CD8-positive, alpha-beta memory T cell (primary cell): ENCODE measurements around the gene BCOR. TPM values are rescaled to one million over a fixed set of nuclear protein-coding genes. Genes with fewer than 3 reads are reported as not detected.

Experiments used
- CTCF ChIA-PET: fragments of 350-600 bp; sonication (Branson Sonifier 250); formaldehyde crosslinking; loops from one replicate; lab custom pipeline; 2021; ENCODE audit warnings: antibody characterized with exemption; lab: Charles Lee
- POLR2A ChIA-PET: fragments of 350-600 bp; sonication (Branson Sonifier 250); formaldehyde crosslinking; loops from one replicate; lab custom pipeline; 2021; ENCODE audit warnings: antibody characterized with exemption; lab: Charles Lee
- DNase-seq, 5 donors: peaks; one replicate each; pipeline versions ENCODE4 v3.0.0 to v3.0.0-alpha.2; 2020 to 2022; ENCODE audit warnings: mixed read lengths in 1 of 5
- H3K27ac ChIP-seq: one replicate; pipeline ENCODE4 v1.7.0; 2013; ENCODE audit warnings: low read depth, mild to moderate bottlenecking, low read length, moderate library complexity
- H3K27me3 ChIP-seq: 2 replicates; pipeline ENCODE4 v1.7.0; 2013; ENCODE audit warnings: low read length, mild to moderate bottlenecking; ENCODE audit not compliant: insufficient read depth, poor library complexity, severe bottlenecking
- H3K36me3 ChIP-seq: 2 replicates; pipeline ENCODE4 v1.7.0; 2013; ENCODE audit warnings: mild to moderate bottlenecking, low read length, moderate library complexity; ENCODE audit not compliant: insufficient read depth
- H3K4me1 ChIP-seq: 2 replicates; pipeline ENCODE4 v1.7.0; 2013; ENCODE audit warnings: mild to moderate bottlenecking, low read length, moderate library complexity; ENCODE audit not compliant: insufficient read depth
- H3K4me3 ChIP-seq: 2 replicates; pipeline ENCODE4 v1.7.0; 2013; ENCODE audit warnings: mild to moderate bottlenecking, low read length
- H3K9me3 ChIP-seq: 2 replicates; pipeline ENCODE4 v1.7.0; 2013; ENCODE audit warnings: mild to moderate bottlenecking, low read length
- H3K27ac Mint-ChIP-seq, 8 donors: one replicate each; pipeline ENCODE4 v1.8.0; 2020 to 2021; ENCODE audit warnings: mixed read lengths in 8 of 8, mild to moderate bottlenecking in 6 of 8, inconsistent platforms in 3 of 8, moderate library complexity in 3 of 8
- H3K27me3 Mint-ChIP-seq, 2 donors: one replicate each; pipeline ENCODE4 v1.8.0; 2020 to 2021; ENCODE audit warnings: mixed read lengths in 2 of 2, mild to moderate bottlenecking in 1 of 2, moderate library complexity in 1 of 2
- H3K36me3 Mint-ChIP-seq, 3 donors: one replicate each; pipeline ENCODE4 v1.8.0; 2020 to 2021; ENCODE audit warnings: mixed read lengths in 3 of 3, inconsistent platforms in 1 of 3, mild to moderate bottlenecking in 1 of 3
- H3K4me1 Mint-ChIP-seq, 3 donors: one replicate each; pipeline ENCODE4 v1.8.0; 2020 to 2021; ENCODE audit warnings: mixed read lengths in 3 of 3, inconsistent platforms in 1 of 3, mild to moderate bottlenecking in 1 of 3
- H3K4me3 Mint-ChIP-seq, 7 donors: one replicate each; pipeline ENCODE4 v1.8.0; 2020 to 2021; ENCODE audit warnings: mixed read lengths in 7 of 7, mild to moderate bottlenecking in 6 of 7, moderate library complexity in 4 of 7, inconsistent platforms in 2 of 7
- H3K9me3 Mint-ChIP-seq, 5 donors: one replicate each; pipeline ENCODE4 v1.8.0; 2020 to 2022; ENCODE audit warnings: mixed read lengths in 5 of 5, mild to moderate bottlenecking in 3 of 5, moderate library complexity in 2 of 5, inconsistent platforms in 1 of 5
- polyA plus RNA-seq: library from polyadenylated mRNA; unstranded; fragments of 300-500 nt; fragmentation: Illumina TruSeq; gene quantifications from one replicate; pipeline ENCODE4 v1.2.3, GENCODE V29; 2021
- total RNA-seq, 2 experiments: library from RNA; stranded (reverse); gene quantifications; one replicate each; pipeline ENCODE4 v1.2.3, GENCODE V29; 2021

Gene BCOR
- total and polyA plus RNA-seq, 3 experiments from 2014 or later: 7.2 to 67.7 (median 62.6) TPM

- no peak for DNase-seq
- Mint-ChIP-seq H3K27ac (no peak overlapping the region), H3K4me1 (peaks cover 0 to 1% (median 0%) of the 10 kb centered on the region in 3 donors), H3K27me3 (peaks cover 0 to 10% of the 10 kb centered on the region in 2 donors), H3K9me3 (peaks cover 6 to 31% (median 24%) of the 10 kb centered on the region in 5 donors), H3K36me3 (peaks cover 45 to 67% (median 57%) of the 10 kb centered on the region in 3 donors), H3K4me3 (no peak overlapping the region)
- no peak overlapping the region for H3K27ac ChIP-seq
- no peaks in the 10 kb centered on the region for H3K4me1 ChIP-seq
- CTCF ChIA-PET: interaction anchor here (1.1 kb wide), 1 partner anchor 48 kb away, joined by 5 read pairs; no protein-coding TSS in a partner anchor
- no peak overlapping the region for H3K4me3 ChIP-seq
- H3K9me3 ChIP-seq: peaks cover 10% of the 10 kb centered on the region
- H3K27me3 ChIP-seq: no peaks in the 10 kb centered on the region
- POLR2A ChIA-PET: no interaction called here
- H3K36me3 ChIP-seq: peaks cover 30% of the 10 kb centered on the region
These were observed 47.2 kb downstream of the BCOR start for GRCh38 chrX:40050532-40050931.

- Mint-ChIP-seq H3K4me1 (peaks cover 0 to 1% (median 0%) of the 10 kb centered on the region in 3 donors), H3K9me3 (peaks cover 6 to 31% (median 24%) of the 10 kb centered on the region in 5 donors), H3K36me3 (peaks cover 40 to 57% (median 53%) of the 10 kb centered on the region in 3 donors), H3K27me3 (peaks cover 0 to 10% of the 10 kb centered on the region in 2 donors), H3K4me3 (no peak overlapping the region), H3K27ac (no peak overlapping the region)
- no peaks in the 10 kb centered on the region for H3K4me1 ChIP-seq
- H3K4me3 ChIP-seq: no peak overlapping the region
- POLR2A ChIA-PET: no interaction called here
- H3K27me3 ChIP-seq: no peaks in the 10 kb centered on the region
- CTCF ChIA-PET: no interaction called here
- no peak for DNase-seq
- peaks cover 26% of the 10 kb centered on the region for H3K36me3 ChIP-seq
- no peak overlapping the region for H3K27ac ChIP-seq
- H3K9me3 ChIP-seq: peaks cover 10% of the 10 kb centered on the region
These were observed 48.6 kb downstream of the BCOR start for GRCh38 chrX:40049084-40049641.

- H3K36me3 ChIP-seq: peaks cover 11% of the 10 kb centered on the region
- peaks cover 0 to under 1% (median 0%) of the 10 kb centered on the region in 3 donors for H3K4me1 Mint-ChIP-seq
- ChIA-PET CTCF (no interaction called here), POLR2A (no interaction called here)
- no peak overlapping the region for H3K27ac ChIP-seq
- H3K27ac Mint-ChIP-seq: peak overlapping the region in 1 of 8 donors; percentile 70
- H3K36me3 Mint-ChIP-seq: peaks cover 25 to 42% (median 37%) of the 10 kb centered on the region in 3 donors
- H3K4me1 ChIP-seq: no peaks in the 10 kb centered on the region
- H3K9me3 ChIP-seq: peaks cover 10% of the 10 kb centered on the region
- H3K27me3 ChIP-seq: no peaks in the 10 kb centered on the region
- no peak overlapping the region for H3K4me3 ChIP-seq
- DNase-seq: no peak
- no peak overlapping the region for H3K4me3 Mint-ChIP-seq
- H3K27me3 Mint-ChIP-seq: peaks cover 0 to 5% of the 10 kb centered on the region in 2 donors
- H3K9me3 Mint-ChIP-seq: peaks cover 6 to 28% (median 22%) of the 10 kb centered on the region in 5 donors
These were observed 50.3 kb downstream of the BCOR start for GRCh38 chrX:40047485-40047884.

- POLR2A ChIA-PET: no interaction called here
- peaks cover 10% of the 10 kb centered on the region for H3K4me1 ChIP-seq
These were observed 53.9 kb downstream of the BCOR start for GRCh38 chrX:40043895-40044294.

GRCh38 chrX:40041915-40042314, 55.8 kb downstream of the BCOR start:
- peaks cover 10% of the 10 kb centered on the region for H3K4me1 ChIP-seq
- no peaks in the 10 kb centered on the region for H3K9me3 ChIP-seq
- ChIA-PET CTCF (no interaction called here), POLR2A (interaction anchor here (0.7 kb wide), 1 partner anchor 492 kb away, joined by 3 read pairs; no protein-coding TSS in a partner anchor)
- peaks cover 18 to 22% (median 20%) of the 10 kb centered on the region in 3 donors for H3K4me1 Mint-ChIP-seq
- H3K27ac Mint-ChIP-seq: peak overlapping the region in 3 of 8 donors; percentile 55 to 89 (median 68)
- peaks cover 0 to 4% (median 0%) of the 10 kb centered on the region in 3 donors for H3K36me3 Mint-ChIP-seq
- no peak overlapping the region for H3K4me3 ChIP-seq
- no peaks in the 10 kb centered on the region for H3K36me3 ChIP-seq
- H3K9me3 Mint-ChIP-seq: peaks cover 0 to 4% (median 4%) of the 10 kb centered on the region in 5 donors
- no peak overlapping the region for H3K27ac ChIP-seq
- DNase-seq: no peak
- no peaks in the 10 kb centered on the region for H3K27me3 ChIP-seq
- H3K27me3 Mint-ChIP-seq: peaks cover 0 to 4% of the 10 kb centered on the region in 2 donors
- peak overlapping the region in 1 of 7 donors; percentile 44 for H3K4me3 Mint-ChIP-seq

More at GRCh38 chrX:40043895-40044294, 53.9 kb downstream of the BCOR start:
- Mint-ChIP-seq H3K27me3 (peaks cover 0 to 2% of the 10 kb centered on the region in 2 donors), H3K4me1 (peaks cover 18 to 22% (median 20%) of the 10 kb centered on the region in 3 donors), H3K4me3 (no peak overlapping the region), H3K27ac (no peak overlapping the region), H3K9me3 (peaks cover 0 to 6% (median 4%) of the 10 kb centered on the region in 5 donors), H3K36me3 (peaks cover 4 to 7% (median 5%) of the 10 kb centered on the region in 3 donors)
- DNase-seq: no peak
- Histone ChIP-seq H3K4me3 (no peak overlapping the region), H3K27ac (no peak overlapping the region), H3K36me3 (no peaks in the 10 kb centered on the region), H3K9me3 (no peaks in the 10 kb centered on the region), H3K27me3 (no peaks in the 10 kb centered on the region)
- CTCF ChIA-PET: no interaction called here

GRCh38 chrX:40040686-40041461, 56.9 kb downstream of the BCOR start:
- POLR2A ChIA-PET: no interaction called here
- no peaks in the 10 kb centered on the region for H3K27me3 ChIP-seq
- no peak overlapping the region for H3K4me3 ChIP-seq
- H3K9me3 ChIP-seq: no peaks in the 10 kb centered on the region
- Mint-ChIP-seq H3K27ac (peak overlapping the region in 3 of 8 donors; percentile 0 to 56 (median 50)), H3K4me3 (peak overlapping the region in 2 of 7 donors; percentile 29 to 46), H3K27me3 (peaks cover 0 to 8% of the 10 kb centered on the region in 2 donors), H3K4me1 (peaks cover 18 to 22% (median 20%) of the 10 kb centered on the region in 3 donors), H3K9me3 (peaks cover 0 to 4% (median 4%) of the 10 kb centered on the region in 5 donors), H3K36me3 (peaks cover 0 to 4% (median 0%) of the 10 kb centered on the region in 3 donors)
- H3K36me3 ChIP-seq: no peaks in the 10 kb centered on the region
- CTCF ChIA-PET: no interaction called here
- H3K27ac ChIP-seq: no peak overlapping the region
- no peak for DNase-seq
- peaks cover 10% of the 10 kb centered on the region for H3K4me1 ChIP-seq

- H3K36me3 ChIP-seq: no peaks in the 10 kb centered on the region
- H3K27ac ChIP-seq: no peak overlapping the region
- peaks cover 0 to 4% (median 0%) of the 10 kb centered on the region in 3 donors for H3K36me3 Mint-ChIP-seq
- H3K9me3 ChIP-seq: no peaks in the 10 kb centered on the region
- peaks cover 10% of the 10 kb centered on the region for H3K4me1 ChIP-seq
- peaks cover 0 to 8% of the 10 kb centered on the region in 2 donors for H3K27me3 Mint-ChIP-seq
- H3K4me3 Mint-ChIP-seq: no peak overlapping the region
- peak overlapping the region in 1 of 8 donors; percentile 33 for H3K27ac Mint-ChIP-seq
- CTCF ChIA-PET: no interaction called here
- no peak for DNase-seq
- H3K4me3 ChIP-seq: no peak overlapping the region
- no peaks in the 10 kb centered on the region for H3K27me3 ChIP-seq
- POLR2A ChIA-PET: no interaction called here
- H3K4me1 Mint-ChIP-seq: peaks cover 18 to 22% (median 20%) of the 10 kb centered on the region in 3 donors
- peaks cover 0 to 4% (median 4%) of the 10 kb centered on the region in 5 donors for H3K9me3 Mint-ChIP-seq
These were observed 57.9 kb downstream of the BCOR start for GRCh38 chrX:40039887-40040286.
